DMS79 treated with DMSO at 0.1 percent for 48 hours (cell line): Measurements from ENCODE around the gene NEO1.
A peak's percentile ranks its signal among the peaks of the same experiment; 100 is the strongest.

Experiments
- DNase-seq: peaks from one replicate; lab custom pipeline; 2025; lab: John Stamatoyannopoulos, UW

The NEO1 gene

DNA sequence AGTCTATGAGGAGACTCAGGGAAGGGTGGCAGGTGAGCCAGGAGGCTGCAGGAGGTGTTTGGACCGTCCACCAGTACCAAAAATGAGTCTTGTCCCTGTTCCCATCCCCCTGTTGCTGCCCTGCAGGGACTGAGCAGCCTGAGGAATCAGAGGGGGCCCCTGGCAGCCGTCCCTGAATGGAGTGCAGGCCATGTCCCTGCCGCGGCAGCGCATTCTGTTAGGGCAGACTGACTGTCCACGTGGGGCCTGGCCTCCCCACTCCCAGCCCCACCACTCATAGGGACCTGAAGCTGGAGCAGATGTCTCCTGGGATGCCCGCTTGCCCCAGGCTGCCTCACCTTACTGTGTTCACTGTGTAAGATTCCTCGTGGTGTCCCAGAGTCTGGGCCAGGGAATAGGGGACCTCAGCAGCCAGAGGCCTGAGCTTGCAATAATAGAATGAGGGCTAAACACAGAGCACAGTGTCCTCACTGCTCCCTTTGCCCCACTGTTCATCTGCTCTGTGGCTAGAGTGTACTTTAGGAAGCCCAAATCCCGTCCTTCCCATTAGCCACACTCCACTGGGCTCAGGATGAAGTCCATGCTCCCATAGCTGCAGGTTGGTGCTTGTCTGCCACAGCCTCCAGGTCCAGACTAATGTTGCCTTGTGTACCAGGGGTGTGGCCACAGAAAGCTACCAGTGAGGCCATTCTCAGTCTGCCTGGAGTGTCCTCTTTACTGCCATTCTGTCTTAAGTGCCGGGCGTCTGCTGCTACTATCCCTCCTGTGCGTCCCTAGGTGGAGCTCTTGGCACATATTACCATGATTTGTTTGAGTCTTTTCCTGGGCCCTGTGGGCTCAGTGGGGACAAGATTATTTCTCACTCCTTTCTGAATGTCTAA, 253.3 kb downstream of the NEO1 start:
- DNase-seq, result peak; percentile 78

DNA sequence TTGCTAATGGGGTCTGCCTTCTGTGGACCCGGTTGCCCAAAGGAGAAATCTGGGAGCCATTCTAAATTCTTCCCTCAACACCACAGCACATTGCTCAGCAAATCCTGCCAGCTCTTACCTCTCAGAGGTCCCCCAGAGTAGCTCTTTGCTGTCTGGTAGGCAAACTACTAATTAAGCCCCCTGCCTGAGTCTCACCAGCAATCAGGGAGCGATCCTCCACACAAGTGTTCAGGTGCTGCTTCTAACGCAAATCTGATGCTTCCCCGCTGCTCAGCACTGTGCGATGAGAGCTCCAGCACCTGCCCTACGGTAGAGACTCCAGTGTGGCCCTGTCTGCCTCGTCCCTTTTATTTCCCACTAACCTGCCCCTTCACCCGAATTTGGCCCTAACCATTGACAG, 256.0 kb downstream of the NEO1 start:
- DNase-seq, result no peak

DNA sequence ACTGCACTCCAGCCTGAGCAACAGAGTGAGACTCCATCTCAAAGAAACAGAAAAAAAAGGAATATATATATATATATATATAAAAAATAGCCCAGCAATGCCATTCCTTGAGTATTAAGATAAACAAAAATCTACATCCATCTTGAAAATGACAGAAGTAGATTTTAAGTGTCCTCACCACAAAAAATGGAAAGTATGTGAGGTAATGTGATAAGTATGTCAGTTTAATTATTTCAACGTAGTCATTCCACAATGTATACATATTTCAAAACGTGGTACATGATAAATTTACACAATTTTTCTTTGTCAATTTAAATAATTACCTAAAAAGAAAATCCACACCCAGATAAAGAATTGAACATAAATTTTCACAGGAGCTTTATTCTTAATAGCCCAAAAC, 261.6 kb downstream of the NEO1 start:
- no peak for DNase-seq

DNA sequence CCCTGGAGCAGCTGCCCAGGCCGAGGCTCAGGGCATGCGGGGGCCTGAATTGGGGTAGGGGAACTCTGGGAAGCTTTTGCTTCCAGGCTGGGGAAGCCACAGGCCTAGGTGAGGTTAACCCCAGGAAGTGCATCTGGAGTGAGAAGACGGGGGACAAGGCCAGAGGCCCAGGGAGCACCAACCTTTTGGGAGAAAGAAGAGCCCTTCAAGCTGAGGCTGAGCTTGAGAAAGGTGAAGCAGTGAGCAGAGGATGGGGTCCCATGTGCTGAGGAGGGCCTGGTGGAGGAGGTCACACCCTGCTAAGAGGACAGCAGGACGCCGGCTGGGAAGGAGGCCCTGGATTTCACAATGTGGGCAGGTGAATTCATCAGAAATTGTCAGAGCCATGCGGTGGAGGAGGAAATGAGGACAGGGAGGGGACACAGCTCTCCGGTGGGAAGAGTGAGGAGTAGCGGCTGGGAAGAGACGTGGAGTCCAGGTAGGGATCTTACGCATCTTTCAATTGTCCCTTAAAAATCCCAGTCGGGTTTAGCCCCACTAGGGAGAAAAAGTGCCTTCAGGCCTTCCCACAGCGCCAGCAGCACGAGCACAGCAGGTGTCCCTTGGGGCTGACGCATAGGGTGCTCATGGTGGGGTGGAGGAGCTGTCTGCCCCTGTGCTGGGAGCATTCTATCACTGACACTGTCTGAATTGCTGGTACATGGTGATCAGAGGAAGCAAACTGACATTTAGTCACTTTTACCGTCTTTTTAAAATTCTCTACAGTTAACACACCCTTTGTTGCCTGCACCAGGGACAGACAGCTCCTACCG, 265.6 kb downstream of the NEO1 start:
- DNase-seq, result no peak

DNA sequence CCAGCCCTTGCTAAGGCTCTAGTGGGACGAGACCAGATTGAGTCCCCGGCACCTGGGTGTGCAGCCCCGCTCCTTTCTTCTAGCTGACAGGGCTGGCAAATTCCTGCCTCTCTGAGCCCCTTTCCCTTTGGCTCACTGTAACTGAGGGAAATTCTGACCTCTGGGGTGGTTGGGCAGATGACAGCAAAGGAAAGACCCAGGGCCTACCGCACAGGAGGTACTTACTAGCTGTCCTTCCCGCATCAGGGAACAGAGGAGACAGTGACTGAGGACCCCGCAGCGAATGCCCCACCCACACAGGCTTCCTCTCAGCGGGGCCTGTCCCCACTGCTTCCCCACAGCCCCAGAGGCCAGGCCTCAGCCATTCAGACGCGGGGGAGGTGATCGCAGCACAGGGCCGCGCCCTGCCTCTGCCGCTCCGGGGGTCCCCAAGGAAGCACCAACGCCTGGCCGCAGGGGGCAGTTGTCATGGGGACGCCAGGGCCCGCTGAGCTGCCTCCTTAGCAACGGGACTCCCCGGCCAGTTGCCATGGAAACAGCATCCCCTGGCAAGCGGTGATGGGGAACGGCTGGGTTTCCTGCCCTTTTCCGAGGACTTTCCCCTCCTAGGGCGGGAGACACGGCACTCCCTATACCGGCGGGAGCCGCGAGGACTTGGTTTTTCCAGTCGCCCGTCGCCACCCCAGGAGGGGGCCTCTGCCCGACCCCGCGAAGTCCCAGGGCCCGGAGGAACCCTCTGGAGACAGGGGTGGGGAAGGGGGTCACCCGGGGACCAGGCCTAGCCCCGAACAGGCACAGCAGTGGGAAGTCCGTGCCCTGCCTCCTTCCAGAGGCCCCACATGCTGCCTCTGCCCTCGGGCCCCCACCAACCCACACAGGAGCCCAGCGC, 266.4 kb downstream of the NEO1 start:
- peak; percentile 10 for DNase-seq

DNA sequence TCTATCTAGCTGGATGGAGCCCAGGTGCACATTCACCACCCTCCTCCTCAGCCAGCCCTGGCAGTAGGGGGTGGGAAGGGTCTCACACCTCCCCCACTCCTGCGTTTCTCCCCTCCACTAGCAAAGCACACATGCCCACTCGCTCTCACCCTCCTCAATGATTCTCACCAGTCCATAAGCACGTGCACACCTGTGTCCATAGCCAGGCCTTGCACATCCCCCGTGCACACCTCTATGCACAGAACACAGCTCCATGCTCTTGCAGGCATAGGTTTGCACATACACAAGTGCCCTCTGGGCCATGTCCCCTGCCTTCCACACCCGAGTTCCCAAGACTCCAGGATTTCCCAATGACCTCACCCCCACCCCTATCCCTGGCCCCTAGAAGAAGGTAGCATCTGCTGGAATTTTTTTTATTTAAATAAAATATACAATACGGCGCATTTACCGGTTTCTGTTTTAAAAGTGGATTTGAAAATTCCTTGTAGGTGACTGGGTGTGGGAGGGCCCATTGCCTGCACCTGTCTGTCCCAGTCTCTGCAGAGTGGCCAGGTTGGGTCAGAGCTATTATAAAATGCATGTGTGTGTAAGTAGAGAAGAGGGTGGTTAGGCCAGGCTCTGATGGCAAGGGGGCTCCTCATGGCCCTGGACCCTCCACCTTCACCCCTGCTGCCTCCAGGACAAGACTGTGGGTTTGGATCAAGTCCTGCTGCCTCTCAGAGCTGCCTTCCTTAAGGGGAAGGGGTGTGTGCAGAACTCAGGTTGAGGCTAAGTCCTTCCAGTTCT, 267.4 kb downstream of the NEO1 start:
- DNase-seq, result no peak

DNA sequence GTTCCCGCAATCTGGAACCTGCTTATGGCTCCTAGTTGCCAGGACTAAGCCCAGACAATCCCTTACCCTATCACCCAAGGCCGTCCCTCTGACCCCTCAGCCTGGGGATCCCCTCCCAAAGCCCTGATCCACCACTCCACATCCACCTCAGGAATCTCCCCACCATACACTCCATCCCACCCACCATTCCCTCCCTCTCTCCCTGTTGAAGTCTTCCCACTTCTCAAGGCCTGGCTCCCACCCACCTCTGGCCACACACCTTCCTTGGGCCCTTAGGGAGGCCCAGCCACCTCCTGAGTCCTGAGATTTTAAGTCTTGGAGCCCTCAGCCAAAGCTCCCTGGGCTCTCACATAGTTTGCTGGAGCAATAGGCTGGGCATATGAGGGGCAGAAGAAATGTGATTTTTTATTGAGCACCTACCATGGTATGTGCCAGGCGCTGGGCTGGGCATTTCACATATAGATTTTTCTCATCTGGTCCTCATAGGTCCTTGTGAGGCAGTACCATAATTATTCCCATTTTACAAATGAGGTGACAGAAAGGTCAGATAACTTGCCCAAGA, 268.4 kb downstream of the NEO1 start:
- DNase-seq, result no peak

DNA sequence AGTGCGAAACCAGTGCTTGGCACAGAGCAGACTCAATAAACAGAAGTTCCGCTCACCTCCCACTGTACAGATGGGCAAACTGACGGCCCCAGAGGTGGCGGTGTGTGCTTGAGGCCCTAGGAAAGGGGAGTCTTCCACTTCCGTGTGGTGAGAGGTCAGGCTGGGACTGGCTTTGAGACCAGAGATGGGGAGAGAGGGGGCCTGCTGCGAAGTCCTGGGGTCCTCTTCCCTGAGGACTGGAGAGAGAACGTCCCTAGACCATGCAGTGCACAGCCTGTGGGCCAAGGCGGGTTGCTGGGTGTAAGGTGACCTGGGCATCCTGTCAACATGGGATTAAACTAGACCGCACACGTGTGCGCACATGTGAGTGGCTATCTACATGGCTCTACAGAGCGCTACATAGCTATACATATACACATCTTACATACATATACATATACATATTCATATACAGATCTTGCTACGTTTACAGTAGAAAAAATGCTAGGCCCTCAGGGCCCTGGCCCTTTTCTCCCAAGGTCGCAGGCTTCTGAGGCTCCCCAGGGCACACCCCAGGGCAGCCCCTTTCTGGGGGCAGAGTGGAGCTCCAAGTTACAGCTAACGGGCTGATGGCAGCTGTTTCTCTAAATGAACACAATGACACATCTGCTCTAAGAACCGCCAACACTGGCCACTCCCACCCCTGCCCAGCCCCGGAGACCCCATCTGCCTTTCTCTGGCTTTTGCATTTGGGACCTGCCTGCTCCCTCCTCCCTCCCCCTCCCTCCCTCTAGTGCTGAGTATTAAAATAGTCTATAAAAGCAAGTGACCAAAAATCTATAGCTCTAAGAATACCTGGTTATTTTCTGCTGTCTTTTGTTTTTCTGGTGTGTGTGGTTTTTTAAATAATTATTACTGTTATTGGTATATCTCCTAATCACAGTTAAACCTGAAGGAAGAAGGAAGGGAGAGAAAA, 269.5 kb downstream of the NEO1 start:
- no peak for DNase-seq

DNA sequence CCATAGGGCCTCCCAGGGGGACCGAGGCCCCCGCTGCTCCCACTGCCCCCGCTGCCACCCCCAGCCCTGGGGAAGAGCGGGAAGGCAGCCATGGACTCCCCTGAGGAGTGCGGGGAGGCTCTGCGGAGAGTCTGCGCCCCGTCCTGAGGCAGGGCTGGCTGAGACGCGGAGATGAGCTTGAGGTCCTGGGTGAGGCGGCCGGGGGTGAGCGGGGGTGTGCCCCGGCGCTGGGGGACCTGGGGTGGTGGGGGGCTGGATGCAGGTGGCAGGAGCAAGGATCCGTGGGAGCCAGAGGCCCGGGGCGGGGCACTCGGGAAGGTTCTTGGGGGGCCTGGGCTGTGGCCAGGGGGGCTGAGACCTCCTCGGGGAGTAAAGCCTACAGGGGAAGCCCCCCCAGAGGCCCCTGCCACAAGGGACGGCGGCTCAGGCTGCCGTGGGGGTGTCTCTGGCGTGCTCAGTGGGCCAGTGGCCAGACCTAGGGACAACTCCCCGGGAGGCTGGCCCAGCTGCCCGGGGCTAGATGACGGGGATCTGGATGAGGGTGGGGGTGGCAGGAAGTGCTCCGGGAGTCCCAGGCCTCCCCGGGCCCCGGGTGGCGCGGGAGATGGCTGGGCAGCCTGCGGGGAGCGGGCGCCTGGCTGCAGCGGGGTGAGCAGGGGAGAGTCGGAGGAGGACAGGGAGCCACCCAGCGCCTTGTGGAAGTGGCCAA, 270.6 kb downstream of the NEO1 start:
- no peak for DNase-seq

DNA sequence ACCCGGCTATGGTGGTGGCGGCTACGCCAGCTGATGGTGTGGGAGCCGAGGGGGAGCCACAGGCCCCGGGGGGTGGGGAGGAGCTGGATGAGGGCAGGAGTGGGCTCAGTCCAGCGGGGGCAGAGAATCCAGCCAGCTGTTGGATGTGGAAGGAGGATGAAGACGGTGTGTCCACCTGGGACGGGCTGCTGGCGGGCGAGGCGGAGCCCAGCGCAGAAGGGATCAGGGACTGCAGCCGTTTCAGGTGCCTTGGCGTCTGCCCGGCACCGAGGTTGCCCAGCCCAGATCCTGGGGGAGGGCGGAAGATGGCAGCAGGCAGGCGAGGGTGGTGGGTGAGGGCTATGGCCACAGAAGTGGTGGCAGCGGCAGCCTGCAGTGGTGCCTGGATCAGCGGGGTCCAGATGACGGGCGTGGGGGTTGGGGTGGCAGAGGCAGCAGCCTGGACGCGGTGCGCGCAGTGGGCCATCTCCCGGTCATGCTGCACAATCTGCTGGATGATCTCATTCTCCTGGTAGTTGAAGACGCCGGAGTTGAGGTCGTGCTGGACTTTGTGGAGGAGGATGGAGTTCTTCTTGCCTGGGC, 271.2 kb downstream of the NEO1 start:
- DNase-seq, result no peak

DNA sequence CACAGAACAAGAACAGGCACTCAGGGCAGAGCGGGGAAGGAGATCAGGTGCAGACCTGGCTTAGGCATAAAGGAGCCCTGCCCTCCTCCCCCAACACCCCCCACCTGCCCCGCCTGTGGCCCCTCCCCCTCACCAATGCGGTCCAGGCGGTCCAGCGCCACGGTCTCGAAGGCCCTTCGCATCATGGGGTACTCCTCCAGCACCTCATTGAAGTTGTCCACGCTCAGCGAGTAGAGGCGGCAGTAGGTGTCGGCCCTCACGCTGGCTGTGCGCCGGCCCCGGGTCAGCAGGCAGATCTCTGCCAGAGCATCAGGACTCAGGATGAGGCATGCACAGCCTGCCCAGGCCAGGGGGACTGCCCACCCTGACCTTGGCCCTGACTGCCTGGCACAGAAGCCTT, 271.7 kb downstream of the NEO1 start:
- no peak for DNase-seq

DNA sequence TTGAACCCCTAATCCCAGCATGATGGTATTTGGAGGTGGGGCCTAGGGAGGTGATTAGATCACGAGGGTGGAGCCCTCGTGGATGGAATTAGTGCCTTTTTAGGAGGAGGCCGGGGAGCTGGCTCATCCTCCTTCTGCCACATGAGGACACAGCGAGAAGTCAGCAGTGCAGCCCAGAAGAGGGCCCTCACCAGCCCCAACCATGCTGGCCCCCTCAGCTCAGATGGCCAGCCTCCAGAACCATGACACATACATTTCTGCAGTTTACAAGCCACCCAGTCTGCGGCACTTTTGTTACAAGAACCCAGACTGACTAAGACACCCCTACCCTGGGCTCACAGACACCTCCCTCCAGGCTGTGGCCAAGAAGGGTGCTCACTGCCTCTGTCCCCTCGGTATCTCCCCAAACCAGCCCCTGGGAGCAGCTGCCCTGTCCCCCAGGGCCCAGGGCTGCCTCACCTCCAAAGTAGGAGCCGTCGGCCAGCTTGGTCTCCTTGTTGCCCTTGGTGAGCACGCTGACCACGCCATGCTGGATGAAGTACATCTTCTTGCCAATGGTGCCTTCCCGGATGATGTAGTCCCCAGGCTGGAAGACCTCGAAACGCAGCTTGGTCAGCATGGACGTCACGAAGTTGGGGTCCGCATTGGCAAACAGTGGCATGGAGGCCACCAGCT, 272.4 kb downstream of the NEO1 start:
- DNase-seq, result no peak

DNA sequence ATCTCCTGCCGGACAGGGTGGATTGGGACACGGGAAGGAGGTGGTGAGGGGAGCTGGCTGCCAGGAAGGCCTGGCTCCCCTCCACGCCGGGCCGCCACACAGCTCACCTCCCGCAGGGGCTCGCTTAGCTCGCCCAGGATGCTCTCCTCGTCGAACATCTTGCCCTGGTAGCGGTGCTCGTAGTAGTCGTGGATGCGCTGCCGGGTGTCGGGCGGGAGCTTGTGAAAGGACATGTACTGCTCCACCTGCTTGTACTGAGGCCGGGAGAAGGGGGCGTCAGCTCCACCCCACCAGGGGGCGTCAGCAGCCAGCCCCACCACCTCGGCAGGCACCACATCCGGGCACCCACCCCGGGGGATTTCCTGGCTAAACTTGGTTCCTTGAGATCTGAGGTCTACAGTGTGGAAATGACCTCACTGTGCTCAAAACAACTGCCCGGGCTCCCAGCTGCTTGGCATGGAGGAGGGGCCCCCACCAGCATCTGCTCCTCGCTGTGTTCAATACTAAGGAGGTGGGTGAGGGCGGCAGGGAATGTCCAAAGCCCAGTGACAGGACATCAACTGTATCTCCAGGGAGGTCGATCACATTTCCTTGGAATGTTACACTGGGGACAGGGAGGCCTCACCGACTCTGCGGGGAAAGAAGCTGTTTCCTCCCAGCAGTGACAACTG, 273.1 kb downstream of the NEO1 start:
- DNase-seq, result no peak

DNA sequence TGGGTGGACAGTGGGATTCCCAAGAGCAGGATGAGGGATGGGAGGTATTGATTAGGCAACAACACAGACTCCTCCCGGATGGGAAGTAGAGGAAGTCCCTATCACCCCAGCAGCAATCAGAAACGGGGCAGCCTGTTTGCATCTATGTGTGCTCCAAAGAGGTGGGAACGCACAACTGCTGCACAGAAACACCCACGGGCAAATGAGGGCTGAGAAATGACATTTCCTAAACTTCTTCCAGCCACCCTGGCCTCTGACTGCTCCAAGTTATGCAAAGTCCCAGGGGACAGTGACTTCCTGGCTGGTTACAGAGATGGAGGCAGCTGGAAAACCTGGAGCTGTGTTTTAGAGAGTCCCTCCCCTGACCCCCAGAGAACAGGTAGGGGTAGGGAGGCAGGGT, 273.9 kb downstream of the NEO1 start:
- DNase-seq, result no peak

DNA sequence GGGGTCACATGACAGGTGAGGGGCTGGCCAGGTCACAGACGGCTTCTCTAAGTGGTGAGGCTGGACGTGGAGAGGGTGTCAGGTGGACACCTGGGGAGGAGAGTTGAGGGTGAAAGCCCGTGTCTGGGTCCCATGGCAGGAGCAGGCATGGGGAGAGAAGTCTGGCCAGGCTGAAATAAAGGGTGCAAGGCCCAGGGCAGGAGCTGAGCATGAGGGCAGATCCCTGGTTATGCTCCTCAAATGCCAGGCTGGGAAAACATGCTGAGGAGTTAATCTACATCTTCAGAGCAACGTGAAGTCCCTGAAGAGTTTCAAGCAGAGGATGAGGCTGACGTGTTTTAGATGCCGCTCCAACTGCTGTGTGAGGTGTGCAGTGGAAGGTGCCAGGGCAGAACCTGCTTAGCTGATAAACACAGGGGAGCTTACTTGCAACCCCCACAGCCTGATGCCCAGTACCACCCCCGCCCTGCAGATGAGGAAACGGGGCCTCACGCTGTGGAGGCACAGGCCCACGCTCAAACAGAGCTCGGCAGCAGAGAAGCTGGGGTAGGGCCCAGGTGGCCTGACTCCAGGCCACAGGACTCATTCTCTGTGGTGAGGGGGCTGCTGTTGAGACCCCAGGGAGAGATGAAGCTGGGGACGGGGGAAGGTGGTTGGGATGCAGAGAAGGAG, 276.0 kb downstream of the NEO1 start:
- no peak for DNase-seq

DNA sequence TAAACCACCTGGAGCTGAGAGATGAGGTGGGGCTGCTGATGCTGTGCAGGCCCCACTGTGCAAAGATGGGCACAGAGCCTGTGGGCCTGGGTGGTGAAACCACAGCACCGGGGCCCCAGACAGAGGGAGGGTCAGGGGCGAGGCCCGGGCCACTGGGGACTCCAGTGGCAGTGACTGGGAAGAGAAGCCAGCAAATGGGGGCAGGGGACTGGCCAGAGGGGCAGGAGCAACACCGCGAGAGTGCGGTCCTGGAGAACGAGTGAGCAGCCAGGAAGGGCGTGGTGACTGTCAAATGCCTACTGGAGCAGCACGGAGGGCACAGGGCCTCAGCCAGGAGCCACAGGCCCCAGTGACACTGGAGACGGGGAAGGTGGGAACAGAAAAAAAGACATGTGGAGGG, 276.7 kb downstream of the NEO1 start:
- DNase-seq, result no peak

DNA sequence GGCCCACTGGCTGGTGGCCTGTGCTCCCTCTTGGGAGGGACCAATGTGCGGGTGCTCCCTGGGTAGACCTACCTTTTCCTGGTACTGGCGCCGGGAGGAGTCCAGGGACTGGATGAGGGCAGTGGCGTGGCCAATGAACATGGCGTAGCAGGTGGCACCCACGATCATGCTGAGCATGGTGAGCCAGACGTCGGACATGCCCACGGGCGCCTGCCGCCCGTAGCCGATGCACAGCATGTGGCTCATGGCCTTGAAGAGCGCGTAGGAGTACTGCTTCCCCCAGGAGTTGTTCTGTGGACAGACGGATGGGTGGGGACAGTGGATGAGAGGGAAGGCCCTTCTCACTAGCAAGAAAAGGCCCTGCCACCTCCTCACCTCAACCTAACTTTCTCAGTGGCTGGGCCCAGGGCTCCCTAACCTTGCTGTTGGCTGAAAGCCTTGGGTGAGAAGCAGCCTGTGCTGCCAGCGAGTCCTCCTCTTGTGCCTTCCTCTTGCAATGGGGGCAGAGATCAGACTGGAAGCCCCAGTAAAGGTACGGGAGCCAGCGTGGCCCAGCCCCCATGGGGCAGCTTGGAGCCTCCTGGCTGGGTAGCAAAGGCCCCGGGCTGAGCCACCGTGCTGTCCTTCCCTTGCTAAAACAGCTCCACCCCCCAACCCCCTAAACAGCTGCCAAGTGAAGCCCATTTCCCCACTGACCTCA, 277.4 kb downstream of the NEO1 start:
- no peak for DNase-seq
